K562 (cell line): ENCODE results near the gene TRMT1. TPM values are rescaled to one million over a fixed set of nuclear protein-coding genes. Genes with fewer than 3 reads are reported as not detected.

Experiments used
- CREB1 ChIP-seq, 2 experiments: sonication (generic) in 1 of 2; formaldehyde crosslinking in 1 of 2; IDR thresholded peaks; 2 replicates each; pipeline versions ENCODE4 v1.6.1 to v1.8.0; 2012 to 2022; ENCODE audit warnings: inconsistent platforms in 1 of 2, mild to moderate bottlenecking in 1 of 2, missing genetic modification reagents in 1 of 2, moderate library complexity in 1 of 2
- DACH1 ChIP-seq: fragments of 450-650 bp; IDR thresholded peaks from 2 replicates; pipeline ENCODE4 v1.6.1; 2018; ENCODE audit not compliant: partially characterized antibody
- FOXO4 ChIP-seq: fragments of 450-650 bp; formaldehyde crosslinking; IDR thresholded peaks from 2 replicates; pipeline ENCODE4 v1.4.0; 2020; ENCODE audit warnings: mild to moderate bottlenecking, moderate library complexity
- HNRNPLL ChIP-seq: fragments of 200-400 bp; formaldehyde crosslinking; IDR thresholded peaks from 2 replicates; pipeline ENCODE4 v1.6.1; 2017; ENCODE audit warnings: low read length, low read depth, mild to moderate bottlenecking; ENCODE audit not compliant: poor library complexity, severe bottlenecking
- KLF13 ChIP-seq: fragments of 450-650 bp; IDR thresholded peaks from 2 replicates; pipeline ENCODE4 v1.6.1; 2016; ENCODE audit warnings: missing genetic modification characterization, low read depth, mild to moderate bottlenecking, missing compliant biosample characterization, moderate library complexity, borderline replicate concordance
- KLF6 ChIP-seq: fragments of 250-450 bp; sonication (Bioruptor Pico); IDR thresholded peaks from 2 replicates; pipeline ENCODE4 v1.4.0; 2020; ENCODE audit warnings: mild to moderate bottlenecking, moderate library complexity, borderline replicate concordance
- NR3C1 ChIP-seq: sonication (generic); formaldehyde crosslinking; IDR thresholded peaks from 2 replicates; pipeline ENCODE4 v1.8.1; 2022; ENCODE audit warnings: missing genetic modification reagents
- SREBF1 ChIP-seq: fragments of 150-350 bp; IDR thresholded peaks from 2 replicates; pipeline ENCODE4 v1.6.1; 2014; ENCODE audit warnings: antibody characterized with exemption, low read depth, low read length, borderline replicate concordance
- STAT5A ChIP-seq: IDR thresholded peaks from 2 replicates; pipeline ENCODE4 v1.6.1; 2012; ENCODE audit warnings: low read length, inconsistent platforms, borderline replicate concordance
- ZBTB7A ChIP-seq: IDR thresholded peaks from 2 replicates; pipeline ENCODE4 v1.6.1; 2011; ENCODE audit warnings: low read depth, mild to moderate bottlenecking, low read length, moderate library complexity, borderline replicate concordance; ENCODE audit not compliant: control insufficient read depth
- ZNF436 ChIP-seq: fragments of 250-450, 450-650 bp; sonication (Bioruptor Pico); formaldehyde crosslinking; IDR thresholded peaks from 2 replicates; pipeline ENCODE4 v1.7.0; 2020; ENCODE audit warnings: mild to moderate bottlenecking
- polyA plus RNA-seq, 8 experiments: library from polyadenylated mRNA; depleted of rRNA in 4 of 8; stranded (reverse) in 5 of 8; unstranded in 3 of 8; fragments of >200 nt; fragmentation: Nextera tagmentation in 2 of 8; fragmentation: Illumina TruSeq in 1 of 8; extraction: Ambion mirVana in 2 of 8; extraction: Trizol in 1 of 8; gene quantifications; 2 replicates each; pipeline versions ENCODE4 v1.2.1 to v1.2.3, GENCODE V29; 2011 to 2014; ENCODE audit warnings: inconsistent platforms in 1 of 8, missing spikeins in 1 of 8
- total RNA-seq, 7 experiments: library from RNA; depleted of rRNA in 6 of 7; stranded (reverse); fragments of >200 nt in 6 of 7; fragmentation: Illumina TruSeq in 2 of 7; extraction: Trizol in 2 of 7; gene quantifications; 2 replicates each; pipeline versions ENCODE4 v1.2.1 to v1.2.3, GENCODE V29; 2011 to 2021; ENCODE audit warnings: low replicate concordance in 1 of 7
- TF ChIP-seq, protein P1 (sequence below): fragments of 450-650 bp; IDR thresholded peaks from 2 replicates; pipeline ENCODE4 v1.7.1; 2018; ENCODE audit warnings: mild to moderate bottlenecking, low read depth; ENCODE audit not compliant: partially characterized antibody
- TF ChIP-seq, protein P2 (sequence below): fragments of 450-650 bp; IDR thresholded peaks from 2 replicates; pipeline ENCODE4 v1.6.1; 2016; ENCODE audit warnings: missing biosample characterization, missing genetic modification characterization
- TF ChIP-seq, protein P3 (sequence below), 2 experiments: fragments of 450-650 bp in 1 of 2; sonication (generic) in 1 of 2; formaldehyde crosslinking; conservative IDR thresholded peaks; 2 replicates each; pipeline versions ENCODE4 v1.4.0 to v1.8.1; 2020 to 2022; ENCODE audit warnings: mild to moderate bottlenecking in 1 of 2, missing genetic modification reagents in 1 of 2
- TF ChIP-seq, protein P4 (sequence below), 2 experiments: fragments of 150-350 bp in 1 of 2; IDR thresholded peaks; 2 replicates each; pipeline ENCODE4 v1.6.1; 2012 to 2016; ENCODE audit warnings: low read depth in 2 of 2, low read length in 2 of 2, mild to moderate bottlenecking in 1 of 2, moderate library complexity in 1 of 2

TRMT1 gene
- total and polyA plus RNA-seq, 9 of the 15 experiments (the other 6 are each of a cell fraction or from before 2014, with no cell fraction given): 5.8 to 158 (median 54.3) TPM

DNA sequence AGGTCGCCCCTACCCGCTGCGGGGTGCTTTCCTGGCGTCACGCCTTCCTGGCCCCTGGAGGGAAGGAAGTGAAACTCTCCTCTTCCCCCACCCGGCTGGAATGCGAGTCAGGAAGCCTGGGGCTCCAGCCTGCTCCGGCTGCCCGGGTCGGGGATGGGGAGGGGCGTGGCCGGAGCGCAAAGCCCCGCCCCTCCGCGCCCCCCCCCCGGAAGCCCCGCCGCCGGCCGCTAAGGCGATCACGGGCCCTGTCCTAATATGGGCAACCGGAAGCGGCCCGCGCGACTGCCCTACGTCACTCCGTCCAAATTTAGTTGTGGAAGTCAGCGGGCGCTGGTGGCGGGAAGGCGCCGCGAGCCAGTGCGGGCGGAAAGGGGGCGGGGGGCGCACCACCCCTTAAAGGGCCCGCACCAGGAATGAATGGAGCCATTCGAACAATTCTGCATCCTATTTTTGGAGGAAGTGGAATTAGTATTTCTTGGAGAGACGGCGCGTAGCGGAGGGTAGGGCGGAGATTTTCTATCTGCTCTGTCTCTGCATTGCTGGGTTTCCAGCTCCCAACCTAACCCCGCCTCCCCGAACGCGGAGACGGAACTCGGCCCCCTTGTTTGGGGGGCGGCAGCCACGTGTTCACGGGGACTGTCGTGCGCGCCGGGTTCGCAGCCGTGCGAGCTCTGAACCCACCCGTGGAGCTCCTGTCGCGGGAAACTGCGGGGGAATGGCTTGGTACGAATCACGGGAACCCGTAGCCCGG is 35.2 kb upstream of the TRMT1 start (continued):
- TF ChIP-seq, protein P1, sequence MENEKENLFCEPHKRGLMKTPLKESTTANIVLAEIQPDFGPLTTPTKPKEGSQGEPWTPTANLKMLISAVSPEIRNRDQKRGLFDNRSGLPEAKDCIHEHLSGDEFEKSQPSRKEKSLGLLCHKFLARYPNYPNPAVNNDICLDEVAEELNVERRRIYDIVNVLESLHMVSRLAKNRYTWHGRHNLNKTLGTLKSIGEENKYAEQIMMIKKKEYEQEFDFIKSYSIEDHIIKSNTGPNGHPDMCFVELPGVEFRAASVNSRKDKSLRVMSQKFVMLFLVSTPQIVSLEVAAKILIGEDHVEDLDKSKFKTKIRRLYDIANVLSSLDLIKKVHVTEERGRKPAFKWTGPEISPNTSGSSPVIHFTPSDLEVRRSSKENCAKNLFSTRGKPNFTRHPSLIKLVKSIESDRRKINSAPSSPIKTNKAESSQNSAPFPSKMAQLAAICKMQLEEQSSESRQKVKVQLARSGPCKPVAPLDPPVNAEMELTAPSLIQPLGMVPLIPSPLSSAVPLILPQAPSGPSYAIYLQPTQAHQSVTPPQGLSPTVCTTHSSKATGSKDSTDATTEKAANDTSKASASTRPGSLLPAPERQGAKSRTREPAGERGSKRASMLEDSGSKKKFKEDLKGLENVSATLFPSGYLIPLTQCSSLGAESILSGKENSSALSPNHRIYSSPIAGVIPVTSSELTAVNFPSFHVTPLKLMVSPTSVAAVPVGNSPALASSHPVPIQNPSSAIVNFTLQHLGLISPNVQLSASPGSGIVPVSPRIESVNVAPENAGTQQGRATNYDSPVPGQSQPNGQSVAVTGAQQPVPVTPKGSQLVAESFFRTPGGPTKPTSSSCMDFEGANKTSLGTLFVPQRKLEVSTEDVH: peak; percentile 98
- TF ChIP-seq, protein P2, sequence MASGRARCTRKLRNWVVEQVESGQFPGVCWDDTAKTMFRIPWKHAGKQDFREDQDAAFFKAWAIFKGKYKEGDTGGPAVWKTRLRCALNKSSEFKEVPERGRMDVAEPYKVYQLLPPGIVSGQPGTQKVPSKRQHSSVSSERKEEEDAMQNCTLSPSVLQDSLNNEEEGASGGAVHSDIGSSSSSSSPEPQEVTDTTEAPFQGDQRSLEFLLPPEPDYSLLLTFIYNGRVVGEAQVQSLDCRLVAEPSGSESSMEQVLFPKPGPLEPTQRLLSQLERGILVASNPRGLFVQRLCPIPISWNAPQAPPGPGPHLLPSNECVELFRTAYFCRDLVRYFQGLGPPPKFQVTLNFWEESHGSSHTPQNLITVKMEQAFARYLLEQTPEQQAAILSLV (tag): no peak
- TF ChIP-seq, protein P3, sequence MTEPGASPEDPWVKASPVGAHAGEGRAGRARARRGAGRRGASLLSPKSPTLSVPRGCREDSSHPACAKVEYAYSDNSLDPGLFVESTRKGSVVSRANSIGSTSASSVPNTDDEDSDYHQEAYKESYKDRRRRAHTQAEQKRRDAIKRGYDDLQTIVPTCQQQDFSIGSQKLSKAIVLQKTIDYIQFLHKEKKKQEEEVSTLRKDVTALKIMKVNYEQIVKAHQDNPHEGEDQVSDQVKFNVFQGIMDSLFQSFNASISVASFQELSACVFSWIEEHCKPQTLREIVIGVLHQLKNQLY (CRISPR knock-in tag; conservative IDR thresholded peaks at IDR 0.05): no peak
- TF ChIP-seq STAT5A (no peak), KLF13 (peak; percentile 71; the same call in 1 of the 2 replicates), FOXO4 (CRISPR knock-in tag) (0 out of 2 replicates have a peak, but pooled peaks have one; percentile 34), ZBTB7A (peak; percentile 88), DACH1 (no peak), CREB1 (IDR thresholded peaks at IDR 0.05) (0 out of 2 replicates have a peak, but pooled peaks have one; percentile 6), CREB1 (CRISPR knock-in tag; IDR thresholded peaks at IDR 0.05) (peak; percentile 72), KLF6 (CRISPR knock-in tag) (no peak; the same call in 1 of the 2 replicates), ZNF436 (CRISPR knock-in tag) (no peak), SREBF1 (no peak), NR3C1 (CRISPR knock-in tag) (no peak), HNRNPLL (peak; percentile 85)
- TF ChIP-seq, protein P4, sequence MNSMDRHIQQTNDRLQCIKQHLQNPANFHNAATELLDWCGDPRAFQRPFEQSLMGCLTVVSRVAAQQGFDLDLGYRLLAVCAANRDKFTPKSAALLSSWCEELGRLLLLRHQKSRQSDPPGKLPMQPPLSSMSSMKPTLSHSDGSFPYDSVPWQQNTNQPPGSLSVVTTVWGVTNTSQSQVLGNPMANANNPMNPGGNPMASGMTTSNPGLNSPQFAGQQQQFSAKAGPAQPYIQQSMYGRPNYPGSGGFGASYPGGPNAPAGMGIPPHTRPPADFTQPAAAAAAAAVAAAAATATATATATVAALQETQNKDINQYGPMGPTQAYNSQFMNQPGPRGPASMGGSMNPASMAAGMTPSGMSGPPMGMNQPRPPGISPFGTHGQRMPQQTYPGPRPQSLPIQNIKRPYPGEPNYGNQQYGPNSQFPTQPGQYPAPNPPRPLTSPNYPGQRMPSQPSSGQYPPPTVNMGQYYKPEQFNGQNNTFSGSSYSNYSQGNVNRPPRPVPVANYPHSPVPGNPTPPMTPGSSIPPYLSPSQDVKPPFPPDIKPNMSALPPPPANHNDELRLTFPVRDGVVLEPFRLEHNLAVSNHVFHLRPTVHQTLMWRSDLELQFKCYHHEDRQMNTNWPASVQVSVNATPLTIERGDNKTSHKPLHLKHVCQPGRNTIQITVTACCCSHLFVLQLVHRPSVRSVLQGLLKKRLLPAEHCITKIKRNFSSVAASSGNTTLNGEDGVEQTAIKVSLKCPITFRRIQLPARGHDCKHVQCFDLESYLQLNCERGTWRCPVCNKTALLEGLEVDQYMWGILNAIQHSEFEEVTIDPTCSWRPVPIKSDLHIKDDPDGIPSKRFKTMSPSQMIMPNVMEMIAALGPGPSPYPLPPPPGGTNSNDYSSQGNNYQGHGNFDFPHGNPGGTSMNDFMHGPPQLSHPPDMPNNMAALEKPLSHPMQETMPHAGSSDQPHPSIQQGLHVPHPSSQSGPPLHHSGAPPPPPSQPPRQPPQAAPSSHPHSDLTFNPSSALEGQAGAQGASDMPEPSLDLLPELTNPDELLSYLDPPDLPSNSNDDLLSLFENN (IDR thresholded peaks at IDR 0.05; ENCODE audit: low read depth in 2 of 2, low read length in 2 of 2): 0 out of 4 replicates have a peak, but pooled peaks of 1 of the 2 experiments have one; percentile 18
